Hepatocyte (in vitro differentiated cells): ENCODE results near the gene BRSK1. TPM values are rescaled to one million over a fixed set of nuclear protein-coding genes. Genes with fewer than 3 reads are reported as not detected.

Source experiments
- DNase-seq: peaks from one replicate; pipeline ENCODE4 v3.0.0-alpha.2; 2016; ENCODE audit warnings: low spot score
- H2AFZ ChIP-seq: fragments of 200-600 bp; sonication (generic); 2 replicates; pipeline ENCODE4 v1.6.0; 2016; ENCODE audit warnings: antibody characterized with exemption, mild to moderate bottlenecking
- H3K27ac ChIP-seq: fragments of 200-600 bp; sonication (generic); 2 replicates; pipeline ENCODE4 v1.5.1; 2016; ENCODE audit warnings: mild to moderate bottlenecking
- H3K27me3 ChIP-seq: fragments of 200-600 bp; sonication (generic); 2 replicates; pipeline ENCODE4 v1.6.1; 2016
- H3K36me3 ChIP-seq: fragments of 200-600 bp; sonication (generic); replicated peaks from 2 replicates; pipeline ENCODE4 v1.5.1; 2016; ENCODE audit warnings: low read depth; ENCODE audit not compliant: insufficient read depth
- H3K4me1 ChIP-seq: fragments of 200-600 bp; sonication (generic); 2 replicates; pipeline ENCODE4 v1.5.1; 2016; ENCODE audit warnings: mild to moderate bottlenecking, moderate library complexity; ENCODE audit not compliant: insufficient read depth
- H3K4me2 ChIP-seq: fragments of 200-600 bp; sonication (generic); 2 replicates; pipeline ENCODE4 v1.6.0; 2016
- H3K4me3 ChIP-seq: fragments of 200-600 bp; sonication (generic); 2 replicates; pipeline ENCODE4 v1.5.1; 2016; ENCODE audit warnings: mild to moderate bottlenecking
- H3K79me2 ChIP-seq: fragments of 200-600 bp; sonication (generic); 2 replicates; pipeline ENCODE4 v1.6.0; 2017; ENCODE audit warnings: mild to moderate bottlenecking
- H3K9me2 ChIP-seq: fragments of 200-600 bp; sonication (generic); replicated peaks from 2 replicates; pipeline ENCODE4 v1.6.0; 2017; ENCODE audit warnings: mild to moderate bottlenecking; ENCODE audit not compliant: insufficient read depth
- H3K9me3 ChIP-seq: fragments of 200-600 bp; sonication (generic); 2 replicates; pipeline ENCODE4 v1.5.1; 2016; ENCODE audit warnings: low read depth, mild to moderate bottlenecking
- H4K20me1 ChIP-seq: fragments of 200-600 bp; sonication (generic); 2 replicates; pipeline ENCODE4 v1.6.0; 2016; ENCODE audit warnings: mild to moderate bottlenecking; ENCODE audit not compliant: insufficient read depth, poor library complexity, severe bottlenecking
- EZH2 ChIP-seq: fragments of 200-600 bp; sonication (generic); IDR thresholded peaks from 2 replicates; pipeline ENCODE4 v1.6.1; 2016; ENCODE audit warnings: antibody characterized with exemption, mild to moderate bottlenecking, borderline replicate concordance
- EZH2phosphoT487 ChIP-seq: fragments of 200-600 bp; sonication (generic); IDR thresholded peaks from one replicate; pipeline ENCODE4 v1.6.1; 2018; ENCODE audit warnings: antibody characterized with exemption, mild to moderate bottlenecking, low read depth, moderate library complexity; ENCODE audit not compliant: unreplicated experiment, severe bottlenecking
- WGBS: methylation state at CpG from one replicate; pipeline ENCODE4 v1.1.6; 2016; ENCODE audit warnings: low lambda C conversion rate; ENCODE audit errors: missing lambda C conversion rate; 5-methylcytosine and 5-hydroxymethylcytosine counted together
- polyA plus RNA-seq: library from polyadenylated mRNA; unstranded; fragments of >200 nt; fragmentation: Nextera tagmentation; extraction: Ambion mirVana; gene quantifications from 2 replicates; pipeline ENCODE4 v1.2.1, GENCODE V29; 2016
- total RNA-seq: library from RNA; depleted of rRNA; stranded (reverse); fragments of >200 nt; gene quantifications from 2 replicates; pipeline ENCODE4 v1.2.3, GENCODE V29; 2014
- TF ChIP-seq, protein P1 (sequence below): fragments of 200-600 bp; sonication (generic); IDR thresholded peaks from 2 replicates; pipeline ENCODE4 v1.5.1; 2016; ENCODE audit warnings: antibody characterized with exemption, mild to moderate bottlenecking; ENCODE audit not compliant: poor library complexity

The BRSK1 gene
- total and polyA plus RNA-seq, 2 experiments from 2014 or later, result 2.4 to 13.2 TPM

DNA sequence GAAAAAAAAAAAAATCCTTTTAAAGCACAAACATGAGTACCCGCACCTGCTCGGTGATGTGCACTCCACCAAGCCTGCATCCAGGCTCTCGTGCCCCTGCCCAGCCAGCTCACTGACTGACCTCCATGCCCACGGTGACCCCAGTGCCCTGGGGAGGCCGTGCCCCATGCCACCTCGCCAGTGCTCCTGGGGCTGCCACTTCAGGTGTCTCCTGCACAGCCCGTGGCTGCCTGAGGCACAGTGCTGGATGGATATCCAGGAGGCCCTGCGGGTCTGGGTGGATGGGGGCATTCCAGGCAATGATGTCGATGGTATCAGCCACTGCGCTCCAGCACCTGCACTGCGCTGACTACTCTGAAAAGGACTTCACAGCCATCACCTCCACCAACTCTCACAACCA is 34.0 kb upstream of the BRSK1 start:
- Histone ChIP-seq H2AFZ (no peak overlapping the region), H4K20me1 (peaks cover 95% of the 10 kb centered on the region), H3K4me1 (no peaks in the 10 kb centered on the region), H3K79me2 (peaks cover 81% of the 10 kb centered on the region), H3K9me3 (no peaks in the 10 kb centered on the region), H3K36me3 (no peaks in the 10 kb centered on the region), H3K9me2 (no peaks in the 10 kb centered on the region), H3K27ac (no peak overlapping the region), H3K4me3 (no peak overlapping the region), H3K4me2 (no peak overlapping the region), H3K27me3 (no peaks in the 10 kb centered on the region)
- TF ChIP-seq EZH2 (no peak), EZH2phosphoT487 (no peak)
- TF ChIP-seq, protein P1, sequence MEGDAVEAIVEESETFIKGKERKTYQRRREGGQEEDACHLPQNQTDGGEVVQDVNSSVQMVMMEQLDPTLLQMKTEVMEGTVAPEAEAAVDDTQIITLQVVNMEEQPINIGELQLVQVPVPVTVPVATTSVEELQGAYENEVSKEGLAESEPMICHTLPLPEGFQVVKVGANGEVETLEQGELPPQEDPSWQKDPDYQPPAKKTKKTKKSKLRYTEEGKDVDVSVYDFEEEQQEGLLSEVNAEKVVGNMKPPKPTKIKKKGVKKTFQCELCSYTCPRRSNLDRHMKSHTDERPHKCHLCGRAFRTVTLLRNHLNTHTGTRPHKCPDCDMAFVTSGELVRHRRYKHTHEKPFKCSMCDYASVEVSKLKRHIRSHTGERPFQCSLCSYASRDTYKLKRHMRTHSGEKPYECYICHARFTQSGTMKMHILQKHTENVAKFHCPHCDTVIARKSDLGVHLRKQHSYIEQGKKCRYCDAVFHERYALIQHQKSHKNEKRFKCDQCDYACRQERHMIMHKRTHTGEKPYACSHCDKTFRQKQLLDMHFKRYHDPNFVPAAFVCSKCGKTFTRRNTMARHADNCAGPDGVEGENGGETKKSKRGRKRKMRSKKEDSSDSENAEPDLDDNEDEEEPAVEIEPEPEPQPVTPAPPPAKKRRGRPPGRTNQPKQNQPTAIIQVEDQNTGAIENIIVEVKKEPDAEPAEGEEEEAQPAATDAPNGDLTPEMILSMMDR, result no peak
- WGBS, result 98% methylated on average over 11 of the region's 11 CpGs
- DNase-seq, result no peak

DNA sequence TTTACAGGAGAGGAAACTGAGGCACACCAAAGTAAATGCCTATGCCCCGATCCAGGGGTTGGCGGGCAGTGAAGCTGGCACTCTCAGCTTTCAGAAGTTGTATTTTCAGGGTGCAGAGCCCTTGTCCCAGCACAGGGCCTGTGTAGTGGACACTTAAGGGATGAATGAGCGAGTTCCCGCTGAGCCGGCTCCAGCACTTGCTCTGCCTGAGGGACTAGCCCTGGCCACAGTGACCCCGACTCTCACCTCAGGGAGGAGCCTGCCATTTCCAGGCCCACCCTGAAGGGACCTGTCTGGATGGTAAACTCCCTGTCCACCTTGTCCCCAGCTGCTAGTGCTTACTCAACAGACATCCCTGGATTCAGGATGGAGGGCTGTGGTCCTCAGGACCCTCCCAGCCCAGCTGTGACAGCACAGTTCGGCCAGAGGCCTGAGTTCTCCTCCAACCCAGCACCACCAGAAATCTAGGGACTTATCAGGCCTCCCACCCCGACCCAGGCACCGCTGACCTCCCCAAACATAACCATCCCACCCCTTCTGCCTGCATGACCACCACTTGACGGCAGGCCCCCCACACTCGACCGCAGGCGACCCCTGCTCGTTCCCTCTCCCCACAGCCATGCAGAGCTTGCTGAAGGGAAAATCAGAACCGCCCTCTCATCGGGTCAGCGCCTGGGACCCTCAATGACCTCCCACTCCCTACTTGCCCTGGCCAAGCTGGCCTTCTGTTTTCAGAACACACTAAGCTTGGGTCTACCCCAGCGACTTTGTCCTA is 33.3 kb upstream of the BRSK1 start:
- no peak overlapping the region for H3K4me3 ChIP-seq

DNA sequence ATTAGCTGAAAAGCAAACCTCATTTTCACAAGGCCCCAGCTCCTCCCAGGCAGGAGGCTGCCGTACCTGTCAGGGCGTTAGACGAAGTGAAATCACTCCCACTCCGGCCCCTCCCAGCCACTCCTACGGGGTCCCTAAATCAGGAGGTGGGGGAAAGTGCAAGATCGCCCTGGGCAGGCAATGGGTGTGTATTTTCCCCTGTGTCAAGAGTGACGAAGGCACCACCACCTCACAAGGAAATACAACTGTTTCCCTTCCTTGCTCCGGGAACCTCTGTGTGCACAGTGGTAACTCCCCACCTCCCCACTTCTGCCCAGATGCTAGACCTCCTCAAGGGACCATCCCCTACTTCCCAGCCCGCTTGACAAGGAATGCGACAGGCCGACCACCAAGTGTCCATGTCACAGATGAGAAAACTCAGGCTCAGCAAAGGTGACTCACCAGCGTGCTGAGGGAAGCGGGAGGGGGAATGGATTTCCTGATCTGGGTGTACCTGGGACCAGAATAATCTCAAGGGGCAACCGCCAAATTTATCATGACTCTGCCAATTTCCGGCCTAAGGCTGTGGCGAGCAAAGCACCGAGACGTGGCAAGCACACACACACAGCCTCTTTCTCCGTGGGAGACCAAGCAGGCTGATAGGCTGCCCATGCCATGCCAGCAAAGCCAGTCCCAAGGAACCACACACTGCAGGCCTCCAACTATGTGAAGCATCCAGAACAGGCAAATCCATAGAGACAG is 32.3 kb upstream of the BRSK1 start:
- H3K27me3 ChIP-seq, result no peaks in the 10 kb centered on the region
- peaks cover 12% of the 10 kb centered on the region for H3K4me1 ChIP-seq
- DNase-seq, result no peak
- no peaks in the 10 kb centered on the region for H3K9me2 ChIP-seq
- TF ChIP-seq, protein P1, result no peak
- TF ChIP-seq EZH2phosphoT487, result no peak
- TF ChIP-seq EZH2, result no peak
- no peak overlapping the region for H3K4me3 ChIP-seq
- 84% methylated on average over 19 of the region's 19 CpGs for WGBS
- no peak overlapping the region for H3K4me2 ChIP-seq
- H4K20me1 ChIP-seq, result peaks cover 100% of the 10 kb centered on the region
- peaks cover 98% of the 10 kb centered on the region for H3K79me2 ChIP-seq
- no peaks in the 10 kb centered on the region for H3K36me3 ChIP-seq
- no peak overlapping the region for H3K27ac ChIP-seq
- no peaks in the 10 kb centered on the region for H3K9me3 ChIP-seq
- H2AFZ ChIP-seq, result no peak overlapping the region

More for the DNA sequence above, 33.3 kb upstream of the BRSK1 start:
- Histone ChIP-seq H4K20me1 (peaks cover 98% of the 10 kb centered on the region), H3K9me2 (no peaks in the 10 kb centered on the region), H3K9me3 (no peaks in the 10 kb centered on the region), H3K36me3 (no peaks in the 10 kb centered on the region), H3K27me3 (no peaks in the 10 kb centered on the region), H3K4me1 (peaks cover 2% of the 10 kb centered on the region), H3K27ac (no peak overlapping the region), H3K79me2 (peaks cover 87% of the 10 kb centered on the region), H3K4me2 (no peak overlapping the region), H2AFZ (no peak overlapping the region)
- 96% methylated on average over 18 of the region's 18 CpGs for WGBS
- TF ChIP-seq EZH2phosphoT487, result no peak
- TF ChIP-seq, protein P1, result no peak
- TF ChIP-seq EZH2, result no peak
- no peak for DNase-seq
